PC-9 (cell line): Measurements from ENCODE around the gene KLRB1.
"Not testable (repeated sequence)": the region's sequence is repeated elsewhere in the genome, so short reads cannot be mapped to it uniquely, and the experiment has no call there.

Experiments used
- EZH2 ChIP-seq: fragments of 200-600 bp; sonication (generic); IDR thresholded peaks from 2 replicates; pipeline ENCODE4 v1.8.0; 2017; ENCODE audit warnings: antibody characterized with exemption, low read depth
- TF ChIP-seq, protein P1 (sequence below): fragments of 200-600 bp; sonication (generic); conservative IDR thresholded peaks from 2 replicates; pipeline ENCODE4 v1.6.1; 2017; ENCODE audit warnings: mixed run types, antibody characterized with exemption, mild to moderate bottlenecking, moderate library complexity

DNA sequence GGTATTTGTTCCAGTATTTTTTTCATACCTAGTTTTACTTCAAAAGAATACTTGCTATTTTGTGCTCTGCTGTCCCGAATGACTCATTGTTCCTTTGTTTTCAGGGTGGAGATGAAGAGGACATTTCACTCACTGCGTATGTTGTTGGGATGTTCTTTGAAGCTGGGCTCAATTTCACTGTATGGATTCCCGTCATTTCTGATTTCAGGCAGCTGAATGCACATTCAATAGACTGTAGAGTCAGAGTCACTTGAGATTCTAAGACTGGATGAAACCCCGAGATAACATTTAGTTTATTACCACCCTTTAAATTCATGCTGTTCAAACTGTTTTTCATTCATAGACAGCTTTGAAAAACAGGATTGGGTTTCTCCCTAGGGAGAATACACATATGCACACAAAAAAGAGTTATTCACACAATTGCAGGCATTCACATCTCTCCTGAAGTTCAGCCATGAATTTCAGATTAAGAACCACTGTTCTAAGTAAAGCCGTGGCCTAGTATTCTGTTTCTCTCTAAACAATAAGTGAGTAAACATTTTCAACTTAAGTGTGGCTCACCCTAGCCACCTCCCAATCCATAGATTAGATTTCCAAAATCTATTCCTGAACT lies 44.8 kb downstream of the KLRB1 start:
- TF ChIP-seq EZH2 = not testable (repeated sequence)
- TF ChIP-seq, protein P1, sequence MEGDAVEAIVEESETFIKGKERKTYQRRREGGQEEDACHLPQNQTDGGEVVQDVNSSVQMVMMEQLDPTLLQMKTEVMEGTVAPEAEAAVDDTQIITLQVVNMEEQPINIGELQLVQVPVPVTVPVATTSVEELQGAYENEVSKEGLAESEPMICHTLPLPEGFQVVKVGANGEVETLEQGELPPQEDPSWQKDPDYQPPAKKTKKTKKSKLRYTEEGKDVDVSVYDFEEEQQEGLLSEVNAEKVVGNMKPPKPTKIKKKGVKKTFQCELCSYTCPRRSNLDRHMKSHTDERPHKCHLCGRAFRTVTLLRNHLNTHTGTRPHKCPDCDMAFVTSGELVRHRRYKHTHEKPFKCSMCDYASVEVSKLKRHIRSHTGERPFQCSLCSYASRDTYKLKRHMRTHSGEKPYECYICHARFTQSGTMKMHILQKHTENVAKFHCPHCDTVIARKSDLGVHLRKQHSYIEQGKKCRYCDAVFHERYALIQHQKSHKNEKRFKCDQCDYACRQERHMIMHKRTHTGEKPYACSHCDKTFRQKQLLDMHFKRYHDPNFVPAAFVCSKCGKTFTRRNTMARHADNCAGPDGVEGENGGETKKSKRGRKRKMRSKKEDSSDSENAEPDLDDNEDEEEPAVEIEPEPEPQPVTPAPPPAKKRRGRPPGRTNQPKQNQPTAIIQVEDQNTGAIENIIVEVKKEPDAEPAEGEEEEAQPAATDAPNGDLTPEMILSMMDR = not testable (repeated sequence)
